GM18519 (cell line): ENCODE data around the gene ALKBH2.

Experiments used
- ATAC-seq: cut with Tn5 transposase; IDR thresholded peaks from one replicate; pipeline ENCODE4 v1.9.1; 2021; ENCODE audit warnings: mild to moderate bottlenecking, moderate library complexity; ENCODE audit not compliant: unreplicated experiment, low FRiP score

ALKBH2 gene

DNA sequence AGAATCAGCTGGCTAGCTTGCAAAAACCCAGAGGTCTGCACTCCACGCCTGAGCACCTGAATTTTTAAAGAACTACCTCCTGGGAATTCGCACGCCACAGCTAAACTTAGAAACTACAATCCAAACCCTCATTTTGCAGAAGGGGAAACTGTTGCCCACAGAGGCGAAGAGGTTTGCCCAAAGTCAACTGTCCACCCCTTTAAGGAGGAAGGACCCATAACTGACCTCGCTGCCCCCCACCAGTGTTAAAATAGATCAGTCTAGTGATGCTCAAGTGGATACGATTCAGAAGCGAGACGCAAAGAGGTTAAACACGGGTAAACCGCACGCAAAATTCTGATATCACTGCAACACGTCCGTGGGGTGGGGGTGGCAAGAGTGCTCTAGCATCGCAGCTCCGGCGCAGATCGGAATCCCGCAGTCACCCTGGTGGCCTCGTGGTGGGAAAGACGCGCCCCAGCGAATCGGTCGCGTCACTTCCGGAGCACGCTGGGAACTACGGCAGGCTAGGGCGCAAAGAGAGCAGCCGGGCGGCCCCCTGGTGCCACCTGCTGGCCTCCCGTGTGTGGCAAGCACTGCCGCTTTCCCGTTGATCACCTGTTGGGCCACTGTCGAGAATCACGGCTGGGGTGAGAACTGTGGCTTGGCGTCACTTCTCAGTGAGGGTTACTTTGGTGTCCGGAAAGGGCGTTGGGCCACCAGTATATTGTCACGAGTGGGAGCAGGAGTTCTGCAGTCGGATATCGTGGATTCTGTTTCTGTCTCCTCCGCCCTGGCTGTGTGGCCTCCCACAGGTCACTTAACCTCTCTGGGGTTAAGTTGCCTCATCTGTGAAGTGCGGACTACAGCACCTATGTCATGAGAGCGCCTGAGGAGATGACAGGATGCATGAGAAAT, at the start of gene ALKBH2:
ALKBH2 (minus strand) TSS at position 451 of the 897 bp plus-strand sequence. CDS start 686 bp downstream, outside the sequence.
- no peak for ATAC-seq

DNA sequence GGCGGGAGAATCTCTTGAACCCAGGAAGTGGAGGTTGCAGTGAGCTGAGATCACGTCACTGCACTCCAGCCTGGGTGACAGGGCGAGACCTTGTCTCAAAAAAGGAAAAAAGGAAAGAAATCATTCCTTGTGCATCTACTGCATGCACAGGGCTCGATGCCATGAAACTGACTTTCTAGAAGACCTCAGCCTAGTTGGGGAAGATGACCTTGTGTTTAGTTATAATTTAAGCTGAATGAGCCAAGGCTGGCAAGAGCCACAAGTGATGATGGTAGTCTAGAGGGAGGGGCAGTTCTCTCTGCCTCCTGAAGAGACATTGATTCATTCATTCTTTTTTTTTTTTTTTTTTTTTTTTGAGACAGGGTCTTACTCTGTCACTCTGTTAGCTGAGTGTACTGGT, 47.3 kb upstream of the ALKBH2 start:
- no peak for ATAC-seq

DNA sequence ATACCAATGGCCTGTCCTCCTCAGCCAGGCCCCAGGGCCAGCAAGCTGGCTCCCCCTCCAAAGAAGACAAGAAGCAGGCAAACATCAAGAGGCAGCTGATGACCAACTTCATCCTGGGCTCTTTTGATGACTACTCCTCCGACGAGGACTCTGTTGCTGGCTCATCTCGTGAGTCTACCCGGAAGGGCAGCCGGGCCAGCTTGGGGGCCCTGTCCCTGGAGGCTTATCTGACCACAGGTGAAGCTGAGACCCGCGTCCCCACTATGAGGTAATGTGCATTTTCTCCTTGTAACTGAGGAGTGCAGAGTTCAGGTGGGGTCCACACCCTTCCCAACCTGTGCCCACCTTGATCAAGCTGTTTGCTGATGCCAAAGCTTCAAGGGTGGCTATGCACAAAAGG, 46.5 kb upstream of the ALKBH2 start:
- no peak for ATAC-seq

DNA sequence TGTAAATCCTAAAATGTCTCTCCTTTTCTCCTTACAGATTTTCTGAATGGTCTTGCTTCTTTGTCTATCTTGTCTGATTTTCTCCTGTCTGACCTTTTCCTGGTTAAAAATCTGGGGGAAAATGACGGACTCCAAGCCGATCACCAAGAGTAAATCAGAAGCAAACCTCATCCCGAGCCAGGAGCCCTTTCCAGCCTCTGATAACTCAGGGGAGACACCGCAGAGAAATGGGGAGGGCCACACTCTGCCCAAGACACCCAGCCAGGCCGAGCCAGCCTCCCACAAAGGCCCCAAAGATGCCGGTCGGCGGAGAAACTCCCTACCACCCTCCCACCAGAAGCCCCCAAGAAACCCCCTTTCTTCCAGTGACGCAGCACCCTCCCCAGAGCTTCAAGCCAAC, 46.1 kb upstream of the ALKBH2 start:
- ATAC-seq: no peak

DNA sequence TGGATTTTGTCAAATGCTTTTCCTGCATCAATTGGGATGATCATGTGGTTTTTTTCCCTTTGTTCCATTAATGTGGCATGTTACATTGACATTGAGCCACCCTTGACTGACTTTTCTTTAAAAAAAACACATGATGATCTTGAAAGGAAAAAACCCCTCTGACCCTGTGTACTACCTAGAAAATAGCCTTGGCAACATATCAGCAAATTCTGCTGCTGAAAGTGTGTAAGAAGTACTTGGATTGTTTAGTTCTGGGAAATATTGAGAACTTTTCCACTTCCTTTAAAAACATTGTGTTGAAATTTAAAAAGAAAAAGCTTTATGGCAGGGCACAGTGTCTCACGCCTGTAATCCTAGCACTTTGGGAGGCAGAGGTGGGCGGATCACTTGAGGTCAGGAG, 43.8 kb upstream of the ALKBH2 start:
- ATAC-seq: no peak

DNA sequence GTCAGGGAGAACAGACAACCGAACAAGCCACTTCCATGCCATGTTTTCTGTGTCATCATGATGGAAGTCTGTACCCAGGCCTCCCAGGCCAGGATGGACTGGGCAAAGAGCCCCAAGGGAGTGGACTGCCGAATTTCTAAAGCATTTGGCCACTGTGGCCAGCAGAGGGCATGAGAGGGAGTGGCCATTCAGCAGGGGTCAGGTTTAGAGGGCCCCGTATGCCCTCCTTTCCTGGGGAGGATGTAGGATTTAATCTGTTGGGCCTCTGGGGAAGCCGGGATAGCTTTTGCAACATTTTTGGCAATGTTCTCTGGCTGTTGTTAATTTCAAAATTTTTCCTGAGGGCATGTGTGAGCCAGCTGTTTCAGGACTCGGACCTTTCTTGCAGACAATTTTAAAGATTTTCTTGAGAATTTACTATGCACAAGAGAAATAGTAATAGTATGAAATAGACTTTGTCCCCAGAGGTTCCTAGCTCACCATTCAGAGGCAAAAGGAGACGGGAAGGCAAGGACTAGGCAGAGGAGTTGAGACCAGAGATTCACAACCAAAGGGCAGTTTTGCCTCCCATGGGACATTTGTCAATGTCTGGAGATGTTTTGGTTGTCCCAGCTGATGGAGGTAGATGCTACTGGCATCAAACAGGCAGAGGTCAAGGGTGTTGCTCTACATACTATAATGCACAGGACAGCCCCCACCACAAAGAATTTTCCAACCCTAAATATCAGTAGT, 41.1 kb upstream of the ALKBH2 start:
- no peak for ATAC-seq

DNA sequence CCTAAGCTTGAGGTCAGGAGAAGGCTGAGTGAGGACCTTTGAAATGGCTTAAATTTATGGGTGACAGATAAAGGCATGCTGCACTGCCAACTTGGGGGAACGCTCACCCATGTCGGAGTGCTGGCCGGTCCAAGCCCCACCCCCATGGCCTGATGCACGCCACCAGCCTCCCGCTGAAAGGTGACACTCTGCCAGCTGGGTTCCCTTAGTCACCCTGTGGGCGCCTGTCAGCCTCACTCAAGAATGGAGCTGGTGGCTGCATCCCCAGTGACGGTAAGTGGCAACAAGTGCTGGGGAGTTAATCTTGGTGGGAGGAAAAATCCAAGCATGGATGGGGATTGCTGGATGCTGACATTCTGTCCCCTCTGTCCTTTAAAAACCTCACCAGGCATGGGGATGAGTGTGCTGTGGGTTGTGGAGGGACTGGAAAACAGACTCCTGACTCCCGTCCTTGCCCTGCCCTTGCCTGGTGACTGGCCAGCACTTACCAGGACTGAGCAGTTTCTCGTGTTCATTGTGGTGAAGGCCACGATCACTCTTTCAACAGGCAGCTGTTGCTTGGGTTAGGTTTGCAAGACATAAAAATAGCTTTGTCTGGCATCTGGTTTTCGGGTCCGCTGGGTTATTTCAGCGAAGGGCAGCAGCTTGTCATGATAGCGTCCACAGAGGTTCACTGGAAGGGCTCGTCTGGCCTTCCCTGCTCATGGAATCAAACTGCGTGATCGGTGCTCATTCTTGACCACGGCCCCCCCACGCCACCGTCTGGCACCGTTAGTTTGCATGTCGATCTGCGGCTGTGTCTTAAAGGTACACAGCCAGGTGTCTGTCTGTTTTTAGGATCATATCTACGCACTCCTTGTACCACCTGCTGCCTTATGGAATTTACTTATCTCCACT, 38.1 kb upstream of the ALKBH2 start:
- ATAC-seq: no peak

DNA sequence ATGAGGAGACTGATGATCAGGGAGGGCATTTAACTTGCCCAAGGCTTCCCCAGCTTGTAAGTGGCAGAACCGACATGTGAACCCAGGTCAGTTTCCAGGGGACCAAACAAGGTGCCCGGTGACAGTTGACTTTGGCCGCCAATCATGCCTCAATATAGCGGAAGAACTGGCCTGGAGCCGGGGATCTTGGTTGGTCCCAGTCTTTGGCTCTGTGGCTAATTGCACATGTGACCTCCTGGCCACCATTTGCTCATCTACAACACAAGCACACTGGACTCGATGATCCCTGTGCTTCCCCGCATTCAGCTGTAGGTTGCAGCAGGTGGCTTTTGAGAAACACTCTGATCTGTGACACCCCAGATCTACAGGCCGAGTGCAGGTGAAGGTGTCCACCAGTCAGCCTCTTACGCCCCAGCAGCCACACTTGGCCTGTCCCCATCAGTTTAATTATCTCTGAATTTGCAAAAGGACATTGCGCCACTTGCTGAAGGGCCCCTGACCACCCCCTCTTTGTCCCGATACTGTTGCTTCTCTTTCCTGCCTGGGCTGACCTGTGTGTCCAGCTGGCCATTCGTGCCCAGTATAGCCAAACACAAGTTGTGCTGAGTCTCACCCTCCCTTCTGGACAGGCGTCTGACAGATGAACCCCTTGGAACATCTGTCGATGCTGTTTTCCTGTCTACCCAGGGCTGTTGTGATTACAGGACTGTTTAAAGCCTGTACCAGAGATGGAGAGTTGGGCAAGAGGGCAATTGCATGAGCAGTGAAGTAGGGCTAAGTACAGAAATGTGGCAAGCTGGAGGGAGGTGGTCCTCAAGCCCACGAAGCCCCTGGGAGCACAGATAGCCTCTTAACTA, 37.3 kb upstream of the ALKBH2 start:
- ATAC-seq: no peak

DNA sequence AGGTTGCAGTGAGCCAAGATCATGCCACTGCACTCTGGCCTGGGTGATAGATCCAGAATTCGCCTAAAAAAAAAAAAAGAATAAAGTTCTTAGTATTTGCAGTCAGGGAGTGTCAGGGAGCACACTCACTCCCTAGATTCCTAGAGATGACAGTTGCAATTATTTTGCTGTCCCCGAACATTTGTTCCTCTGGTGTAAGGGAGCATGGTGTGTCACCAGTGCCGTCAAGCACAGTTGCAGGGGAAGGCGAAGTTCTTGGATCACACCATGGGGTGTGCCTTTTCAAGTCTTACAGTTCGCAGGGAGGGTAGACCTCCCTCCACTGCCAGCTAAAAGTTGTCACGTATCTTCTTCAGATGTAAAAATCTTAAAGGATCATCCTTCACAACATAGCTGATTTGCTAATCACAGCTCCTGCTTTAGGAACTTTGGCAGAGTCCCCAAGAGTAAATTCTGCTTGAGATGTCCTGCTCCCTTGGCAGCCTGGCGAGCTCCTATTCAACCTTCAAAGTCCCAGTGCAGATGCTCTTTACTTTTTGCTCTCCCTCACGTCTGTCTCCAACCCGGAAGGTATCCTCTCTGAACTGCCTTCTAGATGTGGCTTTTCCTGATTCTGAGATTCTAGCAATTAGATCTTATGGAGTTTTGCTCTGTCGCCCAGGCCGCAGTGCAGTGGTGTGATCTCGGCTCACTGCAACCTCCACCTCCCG, 34.4 kb upstream of the ALKBH2 start:
- no peak for ATAC-seq

DNA sequence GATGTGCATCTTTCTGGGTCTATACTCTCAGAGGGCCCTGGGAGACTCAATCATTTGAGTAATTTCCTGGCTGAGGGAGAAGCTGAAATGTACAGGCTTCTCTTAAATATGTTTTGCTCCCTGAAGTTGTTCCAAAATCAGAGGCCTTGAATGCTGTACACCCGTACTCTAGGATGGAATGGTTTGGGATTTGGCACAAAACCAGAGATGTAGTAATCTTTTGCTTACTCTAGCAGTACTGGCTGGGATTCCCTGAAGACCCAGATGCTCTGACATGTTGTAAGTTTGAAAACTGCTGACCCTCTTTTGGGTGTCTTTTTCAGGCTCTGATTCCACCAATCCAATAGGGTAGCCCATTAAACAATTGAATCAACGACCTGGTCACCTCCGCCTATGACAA, 33.5 kb upstream of the ALKBH2 start:
- no peak for ATAC-seq

DNA sequence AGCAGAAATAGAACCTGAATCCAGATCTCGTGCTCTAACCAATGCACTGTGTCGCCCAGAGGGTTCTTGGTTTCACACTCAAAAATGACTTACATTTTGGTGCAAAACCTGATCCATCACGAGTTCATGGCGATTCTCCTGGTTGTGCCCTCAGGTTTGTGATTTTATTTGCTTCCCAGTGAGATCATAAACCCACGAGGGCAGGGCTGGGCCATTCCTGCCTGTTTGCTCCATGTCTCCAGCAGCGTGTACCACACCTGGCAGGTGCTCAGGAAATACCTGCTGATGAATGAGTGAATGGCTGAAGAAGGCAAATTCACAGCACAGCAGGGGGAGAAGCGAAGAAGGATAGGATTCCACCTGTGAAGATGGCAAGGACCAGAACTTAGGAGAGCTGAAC, 32.5 kb upstream of the ALKBH2 start:
- no peak for ATAC-seq

DNA sequence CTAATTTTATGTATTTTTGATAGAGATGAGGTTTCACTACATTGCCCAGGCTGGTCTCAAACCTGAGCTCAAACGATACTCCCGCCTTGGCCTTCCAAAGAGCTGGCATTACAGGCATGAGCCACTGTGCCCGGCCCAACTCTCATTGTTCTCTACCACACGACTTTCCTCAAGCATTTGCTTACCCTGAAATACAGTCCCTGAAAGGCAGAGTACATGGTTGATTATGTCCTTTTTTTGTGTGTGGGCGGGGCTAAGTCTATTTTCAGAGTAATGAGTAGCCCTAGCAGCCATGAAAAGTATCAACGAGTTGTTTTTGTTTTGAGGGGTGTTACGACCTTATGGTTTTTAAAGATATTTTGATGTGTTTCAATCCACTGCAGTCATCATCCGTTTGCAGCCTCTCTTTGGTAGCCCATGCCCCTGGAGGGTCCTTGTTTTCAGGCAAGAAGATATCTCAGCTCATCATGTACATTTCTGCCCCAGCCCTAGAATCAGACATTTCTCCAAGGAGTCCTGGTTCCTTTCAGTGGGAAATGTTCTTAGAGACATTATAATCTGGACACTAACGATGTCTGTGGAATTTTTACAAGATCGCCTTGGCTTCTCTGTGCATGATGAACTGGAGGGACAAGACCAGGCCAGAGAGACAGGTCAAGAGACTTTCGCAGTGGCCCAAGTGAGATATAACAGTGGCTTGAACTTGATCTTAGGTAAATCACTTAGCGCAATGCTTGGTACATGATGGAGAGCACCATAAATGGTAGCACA, 31.8 kb upstream of the ALKBH2 start:
- no peak for ATAC-seq

DNA sequence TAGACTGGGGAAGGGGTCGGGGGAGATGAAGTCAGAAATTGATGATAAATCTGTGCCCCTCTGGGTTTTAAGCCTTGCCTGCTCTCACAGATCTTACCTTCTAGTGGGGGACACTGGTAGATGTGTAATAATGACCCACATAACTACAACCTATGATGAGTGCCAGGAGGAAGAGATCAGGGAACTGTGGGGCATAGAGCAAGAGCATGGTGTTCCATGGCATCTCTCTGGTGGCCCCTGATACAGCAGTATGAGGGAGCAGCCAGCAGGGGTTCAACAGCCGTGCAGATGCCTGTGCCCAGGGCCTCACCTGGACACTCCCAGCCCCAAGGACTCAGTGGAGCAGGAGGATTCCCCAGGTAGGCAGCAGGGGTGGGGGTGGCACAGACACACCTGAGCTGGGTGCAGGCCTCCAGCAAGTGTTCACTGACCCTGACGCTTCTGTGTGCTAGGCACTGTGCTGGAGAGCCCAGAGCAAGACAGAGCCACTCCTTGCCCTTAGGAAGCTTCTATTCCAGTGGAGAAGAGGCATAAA, 28.1 kb upstream of the ALKBH2 start:
- no peak for ATAC-seq

DNA sequence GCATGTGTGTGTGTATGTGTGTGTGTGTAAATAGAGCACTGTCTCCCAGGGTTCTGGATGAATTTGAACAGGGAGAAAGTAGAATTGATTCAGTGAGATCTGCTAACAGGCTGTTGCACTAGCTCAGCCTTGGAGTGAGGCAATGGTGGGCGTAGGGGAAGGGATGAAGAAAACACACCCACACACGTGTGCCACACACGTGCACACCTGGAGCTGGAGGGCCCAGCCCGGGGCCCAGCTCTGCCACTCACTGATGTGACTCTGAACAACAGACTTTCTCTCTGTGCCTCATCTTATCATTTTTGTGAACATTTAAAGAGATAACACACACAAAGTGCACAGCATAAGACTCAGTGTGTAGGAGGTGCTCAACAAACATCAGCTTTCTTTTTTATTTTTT, 27.3 kb upstream of the ALKBH2 start:
- no peak for ATAC-seq

DNA sequence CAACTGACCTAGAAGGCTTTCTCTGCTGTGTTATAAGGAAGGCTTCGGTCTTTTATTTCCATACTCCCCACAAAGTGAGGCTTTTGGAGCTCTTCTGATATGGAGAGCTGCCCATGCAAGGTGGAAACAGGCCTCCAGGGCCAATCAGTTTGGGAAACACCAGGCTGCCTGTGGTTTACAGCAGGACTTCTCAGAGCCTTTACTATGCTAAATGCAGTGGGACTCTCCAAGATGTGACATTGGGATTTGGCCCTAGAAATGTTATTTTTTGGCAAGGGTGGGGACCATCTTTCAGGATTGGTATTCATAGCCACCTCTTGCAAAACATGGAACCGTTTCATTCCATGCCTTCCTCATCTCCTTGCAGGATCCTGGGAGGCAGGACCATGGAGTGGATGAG, 26.8 kb upstream of the ALKBH2 start:
- ATAC-seq: no peak

DNA sequence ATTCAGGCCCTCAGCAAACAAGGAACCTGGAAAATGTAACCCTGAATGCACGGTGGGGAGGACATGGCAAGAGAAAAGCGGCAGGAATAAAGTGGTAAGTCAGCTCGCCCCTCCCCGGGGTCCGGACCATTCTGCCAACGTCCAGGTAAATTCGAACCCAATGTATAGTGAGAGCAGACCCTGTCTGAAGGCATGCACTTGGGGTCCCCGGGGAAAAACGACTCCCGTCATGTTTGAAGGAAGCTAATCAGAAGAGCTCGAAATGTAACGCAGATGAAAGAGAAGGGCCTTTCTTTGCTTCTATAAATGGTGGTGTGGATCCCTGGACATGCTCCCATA, 23.3 kb upstream of the ALKBH2 start:
- no peak for ATAC-seq

DNA sequence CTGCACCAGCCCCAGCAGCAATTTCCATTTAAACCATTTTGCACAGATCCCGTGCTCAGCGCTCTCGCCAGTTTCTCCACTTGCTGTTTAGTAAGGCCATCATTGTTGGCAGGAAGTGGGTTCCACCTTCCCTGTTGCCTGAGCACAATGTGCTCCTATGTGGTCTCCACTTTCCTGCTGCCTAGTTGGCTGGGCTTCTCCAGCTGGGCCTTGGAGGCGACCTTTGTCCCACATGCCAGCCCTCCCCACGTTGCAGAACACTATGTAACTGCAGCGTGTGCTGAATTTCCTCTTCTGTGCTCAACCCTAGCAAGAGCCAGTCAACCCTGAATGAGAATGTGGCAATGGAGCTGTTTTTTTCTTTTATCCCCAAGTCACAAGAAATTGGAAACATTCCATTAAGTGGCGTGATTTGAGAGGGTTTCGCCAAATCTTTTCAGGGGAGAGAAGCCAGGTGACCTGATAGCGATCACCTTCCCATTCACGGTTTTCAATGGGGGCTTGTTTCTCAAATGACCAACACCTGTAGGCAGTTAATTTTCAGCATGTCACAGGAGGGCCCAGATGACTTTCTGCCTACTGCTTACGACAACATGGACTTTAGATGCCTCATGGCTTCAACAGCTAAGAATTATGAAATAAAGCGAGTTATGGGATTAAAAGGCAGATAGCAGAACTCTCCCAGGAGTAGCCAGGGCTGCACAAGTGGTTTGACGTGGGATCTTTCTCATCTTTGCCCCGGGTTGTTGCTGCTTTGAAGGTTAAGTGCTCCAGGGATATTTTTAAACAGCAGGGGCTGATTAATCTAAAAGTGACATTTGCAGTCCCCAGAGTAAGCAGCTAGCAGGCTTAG, 22.7 kb upstream of the ALKBH2 start, which contains the start of gene ACACB:
ACACB (plus strand) TSS at position 830 of the 853 bp plus-strand sequence. CDS start 22,819 bp downstream, outside the sequence.
- ATAC-seq: no peak
